ENCODE data around the gene IFITM10. TPM values are rescaled to one million over a fixed set of nuclear protein-coding genes. Genes with fewer than 3 reads are reported as not detected.

Gene IFITM10
- total RNA-seq, 4 donors from 2014 or later = 0.88 to 6.3 (median 2.4) TPM

DNA sequence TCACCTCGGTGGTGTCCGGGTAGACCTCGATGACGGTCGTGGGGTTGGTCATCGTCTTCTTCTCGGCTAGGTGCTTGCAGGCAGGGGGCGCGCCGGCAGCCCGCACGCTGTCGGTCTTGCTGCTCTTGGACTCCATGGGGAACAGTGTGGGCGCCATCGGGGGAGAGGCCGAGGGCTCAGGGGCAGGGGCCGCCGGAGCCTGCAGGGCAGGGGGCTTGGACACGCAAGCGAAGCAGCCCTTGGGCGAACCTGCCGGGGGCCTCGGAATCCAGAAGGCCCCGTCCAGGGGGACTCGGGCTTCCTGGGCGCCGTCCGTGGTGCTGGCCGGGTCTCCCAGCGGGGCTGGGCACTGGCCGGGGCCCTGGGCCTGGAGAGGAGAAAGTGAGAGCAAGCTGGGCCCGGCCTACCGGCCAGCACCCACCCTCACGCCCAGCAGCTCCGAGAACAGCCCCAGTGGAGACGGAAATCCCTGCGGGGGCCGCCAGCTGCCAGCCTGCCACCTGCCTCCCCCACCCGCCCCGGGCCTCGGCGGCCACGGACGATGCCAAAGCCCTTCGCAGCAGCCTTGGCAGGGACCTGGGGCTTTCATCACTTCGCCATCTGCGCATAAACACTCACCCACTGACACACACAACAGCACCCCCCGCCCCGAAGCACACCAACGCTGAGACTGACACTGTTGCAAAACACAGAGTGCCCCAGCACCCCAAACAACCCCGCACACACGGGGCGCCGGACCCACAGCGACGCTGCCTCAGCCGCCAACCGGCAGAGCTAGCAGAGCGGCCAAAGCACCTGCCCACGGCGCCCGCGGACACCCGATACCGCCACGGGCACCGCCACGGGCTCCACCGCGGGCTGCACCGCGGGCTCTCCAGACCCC, 2.4 kb downstream of the IFITM10 start:
- peaks cover 0 to 15% (median 8%) of the 10 kb centered on the region in 3 donors for H3K36me3 ChIP-seq
- peak overlapping the region; percentile 37 to 65 (median 46) for H3K4me3 ChIP-seq
- H3K27ac ChIP-seq = peak overlapping the region in 3 of 4 donors; percentile 14 to 63 (median 47)
- intact Hi-C loops (cut with DNase I) = no loop called here
- 3 to 90% methylated on average over 2 to 8 of the region's 72 CpGs for WGBS, 2 donors
- no peaks in the 10 kb centered on the region for H3K9me3 ChIP-seq
- no peak for DNase-seq
- peaks cover 0 to 36% (median 0%) of the 10 kb centered on the region in 4 donors for H3K27me3 ChIP-seq
- H3K4me1 ChIP-seq = peaks cover 22 to 76% (median 34%) of the 10 kb centered on the region in 3 donors
- TF ChIP-seq, protein P1, sequence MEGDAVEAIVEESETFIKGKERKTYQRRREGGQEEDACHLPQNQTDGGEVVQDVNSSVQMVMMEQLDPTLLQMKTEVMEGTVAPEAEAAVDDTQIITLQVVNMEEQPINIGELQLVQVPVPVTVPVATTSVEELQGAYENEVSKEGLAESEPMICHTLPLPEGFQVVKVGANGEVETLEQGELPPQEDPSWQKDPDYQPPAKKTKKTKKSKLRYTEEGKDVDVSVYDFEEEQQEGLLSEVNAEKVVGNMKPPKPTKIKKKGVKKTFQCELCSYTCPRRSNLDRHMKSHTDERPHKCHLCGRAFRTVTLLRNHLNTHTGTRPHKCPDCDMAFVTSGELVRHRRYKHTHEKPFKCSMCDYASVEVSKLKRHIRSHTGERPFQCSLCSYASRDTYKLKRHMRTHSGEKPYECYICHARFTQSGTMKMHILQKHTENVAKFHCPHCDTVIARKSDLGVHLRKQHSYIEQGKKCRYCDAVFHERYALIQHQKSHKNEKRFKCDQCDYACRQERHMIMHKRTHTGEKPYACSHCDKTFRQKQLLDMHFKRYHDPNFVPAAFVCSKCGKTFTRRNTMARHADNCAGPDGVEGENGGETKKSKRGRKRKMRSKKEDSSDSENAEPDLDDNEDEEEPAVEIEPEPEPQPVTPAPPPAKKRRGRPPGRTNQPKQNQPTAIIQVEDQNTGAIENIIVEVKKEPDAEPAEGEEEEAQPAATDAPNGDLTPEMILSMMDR (IDR thresholded peaks at IDR 0.05) = no peak

DNA sequence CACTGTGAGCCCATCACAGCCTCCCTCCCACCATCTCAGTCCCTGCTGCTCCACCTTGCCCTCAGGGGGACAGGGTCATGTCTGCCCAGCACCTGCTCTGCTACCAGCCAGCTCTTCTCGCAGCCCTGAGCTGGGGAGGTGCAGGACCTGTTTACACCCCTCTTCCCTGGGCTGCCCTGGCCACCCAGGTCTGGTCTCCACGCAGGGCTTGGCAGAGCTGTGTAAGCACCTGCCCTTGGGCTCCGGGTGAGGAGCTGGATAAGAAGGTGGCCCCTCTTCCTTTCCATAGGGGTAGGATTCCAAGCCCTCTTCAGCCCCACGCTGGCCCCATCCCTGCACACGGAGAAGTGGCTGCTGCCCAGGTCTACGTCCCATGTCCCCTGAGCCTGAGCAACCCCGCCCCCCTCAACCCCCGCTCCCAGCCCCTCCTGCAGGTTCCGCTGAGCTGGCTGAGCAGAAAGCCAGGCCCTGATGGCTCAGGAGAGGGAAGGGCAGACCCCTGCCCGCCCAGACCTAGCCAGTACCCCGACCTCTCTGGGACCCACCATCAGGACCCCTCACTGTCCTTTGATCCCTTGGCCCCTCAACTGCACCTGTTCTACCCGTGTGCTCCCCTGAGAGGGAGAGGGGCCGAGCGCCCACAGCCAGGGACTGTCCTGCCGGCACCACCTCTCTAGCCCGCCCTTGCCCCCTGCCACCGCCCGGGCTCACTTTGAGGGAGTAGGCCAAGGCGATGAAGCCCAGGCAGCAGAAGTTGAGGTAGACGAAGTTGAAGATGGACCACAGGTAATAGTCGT, 3.2 kb downstream of the IFITM10 start:
- peaks cover 0 to 7% (median 0%) of the 10 kb centered on the region in 3 donors for H3K36me3 ChIP-seq
- DNase-seq = no peak
- H3K27ac ChIP-seq = no peak overlapping the region
- peaks cover 0 to 41% (median 0%) of the 10 kb centered on the region in 4 donors for H3K27me3 ChIP-seq
- peaks cover 22 to 67% (median 28%) of the 10 kb centered on the region in 3 donors for H3K4me1 ChIP-seq
- intact Hi-C loops (cut with DNase I) = no loop called here
- H3K4me3 ChIP-seq = peak overlapping the region in 2 of 4 donors; percentile 37 to 55
- TF ChIP-seq, protein P1 (IDR thresholded peaks at IDR 0.05) = no peak
- no peak for TF ChIP-seq POLR2A (IDR thresholded peaks at IDR 0.05)
- WGBS, 2 donors = 80 to 94% methylated on average over 1 to 3 of the region's 21 CpGs
- no peaks in the 10 kb centered on the region for H3K9me3 ChIP-seq

DNA sequence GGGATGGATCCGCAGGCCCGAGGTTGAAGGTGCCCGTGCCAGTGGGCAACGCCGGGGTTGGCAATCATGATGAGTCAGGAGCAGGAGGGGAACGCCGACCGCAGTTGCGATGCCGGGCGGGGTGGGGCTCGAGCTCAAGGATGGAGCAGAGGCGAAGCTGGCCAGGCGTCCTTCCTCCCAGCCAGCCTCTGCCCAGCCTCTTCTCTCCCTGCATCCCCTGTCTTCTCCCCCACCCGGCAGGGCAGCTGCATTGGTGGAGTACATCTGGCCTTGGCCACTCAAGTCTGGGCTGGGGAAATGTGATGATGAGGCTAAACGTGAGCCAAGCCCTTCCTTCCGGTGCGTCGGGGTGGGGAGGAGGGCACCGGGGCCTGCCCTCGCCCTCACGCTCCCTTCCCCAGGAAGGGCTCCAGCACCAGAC, 3.9 kb downstream of the IFITM10 start:
- no peak overlapping the region for H3K27ac ChIP-seq
- WGBS, 2 donors = 40 to 81% methylated on average over 2 to 15 of the region's 22 CpGs
- intact Hi-C loops (cut with DNase I) = no loop called here
- peaks cover 0 to 46% (median 0%) of the 10 kb centered on the region in 4 donors for H3K27me3 ChIP-seq
- no peaks in the 10 kb centered on the region for H3K9me3 ChIP-seq
- no peak for DNase-seq
- no peak overlapping the region for H3K4me3 ChIP-seq
- peaks cover 18 to 61% (median 26%) of the 10 kb centered on the region in 3 donors for H3K4me1 ChIP-seq
- TF ChIP-seq, protein P1 (IDR thresholded peaks at IDR 0.05) = no peak
- TF ChIP-seq POLR2A (IDR thresholded peaks at IDR 0.05) = no peak
- peaks cover 0 to under 1% (median 0%) of the 10 kb centered on the region in 3 donors for H3K36me3 ChIP-seq

DNA sequence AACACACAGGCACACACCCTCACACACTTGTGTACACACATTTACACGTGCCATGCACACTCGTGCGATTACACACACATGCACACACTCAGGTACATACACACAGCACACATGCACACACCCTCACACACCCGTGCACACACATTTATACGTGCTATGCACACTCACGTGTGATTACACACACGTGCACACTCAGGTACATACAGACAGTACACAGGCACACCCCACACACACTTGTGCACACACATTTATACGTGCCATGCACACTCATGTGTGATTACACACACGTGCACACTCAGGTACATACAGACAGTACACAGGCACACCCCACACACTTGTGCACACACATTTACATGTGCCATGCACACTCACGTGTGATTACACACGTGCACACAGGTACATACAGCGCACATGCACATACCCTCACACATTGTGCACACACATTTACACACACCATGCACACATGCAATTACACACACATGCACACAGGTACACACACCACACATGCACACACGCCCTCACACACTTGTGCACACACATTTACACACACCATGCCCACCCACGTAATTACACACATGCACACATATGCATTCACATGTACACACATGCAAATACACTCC, 4.6 kb downstream of the IFITM10 start:
- TF ChIP-seq, protein P1 (IDR thresholded peaks at IDR 0.05) = no peak
- no peak for TF ChIP-seq POLR2A (IDR thresholded peaks at IDR 0.05)
- DNase-seq = no peak

More for the DNA sequence above, 4.6 kb downstream of the IFITM10 start:
- WGBS, 2 donors = 90 to 93% methylated on average over 14 of the region's 14 CpGs
- H3K27me3 ChIP-seq = peaks cover 0 to 53% (median 0%) of the 10 kb centered on the region in 4 donors
- H3K27ac ChIP-seq = no peak overlapping the region
- H3K36me3 ChIP-seq = no peaks in the 10 kb centered on the region
- H3K4me1 ChIP-seq = peaks cover 14 to 54% (median 19%) of the 10 kb centered on the region in 3 donors
- H3K9me3 ChIP-seq = no peaks in the 10 kb centered on the region
- intact Hi-C loops (cut with DNase I) = no loop called here
- no peak overlapping the region for H3K4me3 ChIP-seq
